ENCODE measurements around the gene MON1A. TPM values are rescaled to one million over a fixed set of nuclear protein-coding genes. Genes with fewer than 3 reads are reported as not detected.

Gene MON1A
- total RNA-seq, 1 donor from 2014 or later, result 7.1 TPM

DNA sequence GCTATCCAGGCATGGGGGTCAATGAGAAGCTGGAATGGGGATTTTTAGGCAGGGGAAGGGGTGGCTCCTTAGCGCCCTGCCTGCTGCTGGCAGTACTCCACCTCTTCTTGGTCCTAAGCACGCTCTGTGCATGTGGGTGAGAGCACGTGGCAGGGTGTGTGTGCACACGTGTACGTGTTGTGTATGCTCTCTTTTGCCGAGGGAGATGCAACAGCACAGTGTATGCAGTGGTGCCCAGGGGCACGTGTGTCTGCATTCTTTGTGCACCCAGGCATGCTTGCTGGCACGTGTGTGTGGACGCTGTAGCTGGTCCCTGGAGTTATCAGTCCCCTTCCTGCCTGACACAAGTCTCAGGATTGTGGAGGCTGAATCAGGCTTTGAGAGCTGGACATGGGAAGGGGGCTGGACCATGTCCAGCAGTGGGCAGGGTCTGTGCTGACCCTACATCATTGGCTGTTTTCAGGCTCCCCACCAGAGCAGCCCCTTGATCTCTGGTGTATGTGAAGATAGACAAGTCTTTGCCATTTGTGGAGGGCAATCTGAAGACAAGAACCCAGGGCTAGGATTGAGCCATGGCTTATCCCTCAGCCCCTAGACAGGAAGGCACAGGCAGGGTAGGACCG lies 58.0 kb downstream of the MON1A start:
- ATAC-seq (ENCODE audit: low read depth) (no peak), DNase-seq (no peak)
- Mint-ChIP-seq H3K9me3 (no peaks in the 10 kb centered on the region), H3K4me1 (peaks cover 4% of the 10 kb centered on the region), H3K27me3 (peaks cover 25% of the 10 kb centered on the region), H3K36me3 (ENCODE audit: low read depth) (no peaks in the 10 kb centered on the region), H3K27ac (no peak overlapping the region), H3K4me3 (no peak overlapping the region)
- ChIA-PET CTCF (no interaction called here), POLR2A (no interaction called here)
- intact Hi-C loops (cut with micrococcal nuclease), result no loop called here
- TF ChIP-seq, protein P1, sequence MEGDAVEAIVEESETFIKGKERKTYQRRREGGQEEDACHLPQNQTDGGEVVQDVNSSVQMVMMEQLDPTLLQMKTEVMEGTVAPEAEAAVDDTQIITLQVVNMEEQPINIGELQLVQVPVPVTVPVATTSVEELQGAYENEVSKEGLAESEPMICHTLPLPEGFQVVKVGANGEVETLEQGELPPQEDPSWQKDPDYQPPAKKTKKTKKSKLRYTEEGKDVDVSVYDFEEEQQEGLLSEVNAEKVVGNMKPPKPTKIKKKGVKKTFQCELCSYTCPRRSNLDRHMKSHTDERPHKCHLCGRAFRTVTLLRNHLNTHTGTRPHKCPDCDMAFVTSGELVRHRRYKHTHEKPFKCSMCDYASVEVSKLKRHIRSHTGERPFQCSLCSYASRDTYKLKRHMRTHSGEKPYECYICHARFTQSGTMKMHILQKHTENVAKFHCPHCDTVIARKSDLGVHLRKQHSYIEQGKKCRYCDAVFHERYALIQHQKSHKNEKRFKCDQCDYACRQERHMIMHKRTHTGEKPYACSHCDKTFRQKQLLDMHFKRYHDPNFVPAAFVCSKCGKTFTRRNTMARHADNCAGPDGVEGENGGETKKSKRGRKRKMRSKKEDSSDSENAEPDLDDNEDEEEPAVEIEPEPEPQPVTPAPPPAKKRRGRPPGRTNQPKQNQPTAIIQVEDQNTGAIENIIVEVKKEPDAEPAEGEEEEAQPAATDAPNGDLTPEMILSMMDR (IDR thresholded peaks at IDR 0.05), result no peak

DNA sequence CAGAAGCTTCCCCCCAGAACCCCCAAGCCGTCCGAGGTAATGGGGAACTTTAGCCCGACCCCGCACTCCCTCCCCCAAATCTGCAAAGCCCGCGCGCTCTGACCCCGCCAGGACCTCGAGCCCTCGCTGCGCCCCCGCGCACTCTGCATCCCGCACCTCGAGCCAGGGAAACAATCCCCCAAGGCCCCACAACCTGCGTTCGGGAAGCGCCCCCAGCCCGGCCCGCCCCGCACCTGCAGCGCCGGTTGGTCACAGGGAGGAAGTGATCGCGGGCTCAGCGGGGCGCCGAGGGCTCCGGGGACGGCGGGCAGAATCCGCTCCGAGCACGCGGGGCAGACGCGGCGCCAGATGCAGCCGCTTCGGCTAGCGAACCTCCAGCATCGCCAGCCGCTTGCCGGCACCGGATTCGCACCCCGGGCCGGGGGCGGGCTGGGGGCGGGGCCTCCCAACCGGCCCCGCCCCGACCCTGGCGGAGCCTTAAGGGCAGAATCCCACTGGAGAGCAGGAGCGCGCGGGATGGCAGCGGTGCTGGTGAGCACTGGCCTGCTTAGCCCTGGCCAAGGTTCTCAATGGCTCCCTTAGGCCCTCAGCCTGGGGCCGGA lies 60.0 kb downstream of the MON1A start, which contains the start of gene CAMKV:
Gene CAMKV, minus strand, starts transcription at position 382 of the 602 bp plus-strand sequence. CDS start 7,518 bp downstream, outside the sequence.
- intact Hi-C loops (cut with micrococcal nuclease), result no loop called here
- ChIA-PET POLR2A (no interaction called here), CTCF (interaction anchor here (0.6 kb wide), 1 partner anchor 37 kb away, joined by 4 read pairs; no protein-coding TSS in a partner anchor)
- H3K27ac Mint-ChIP-seq, result no peak within 1 kb of the TSS
- peaks cover 29% of the 10 kb centered on the region for H3K27me3 Mint-ChIP-seq
- peak within 1 kb of the TSS; percentile 52 for H3K4me3 Mint-ChIP-seq
- peak; percentile 22 for DNase-seq
- ATAC-seq (ENCODE audit: low read depth), result peak; percentile 64
- TF ChIP-seq, protein P1 (IDR thresholded peaks at IDR 0.05), result no peak
- no peaks in the 10 kb centered on the region for H3K9me3 Mint-ChIP-seq
- H3K4me1 Mint-ChIP-seq, result peaks cover 4% of the 10 kb centered on the region
- no peaks in the 10 kb centered on the region for H3K36me3 Mint-ChIP-seq (ENCODE audit: low read depth)

DNA sequence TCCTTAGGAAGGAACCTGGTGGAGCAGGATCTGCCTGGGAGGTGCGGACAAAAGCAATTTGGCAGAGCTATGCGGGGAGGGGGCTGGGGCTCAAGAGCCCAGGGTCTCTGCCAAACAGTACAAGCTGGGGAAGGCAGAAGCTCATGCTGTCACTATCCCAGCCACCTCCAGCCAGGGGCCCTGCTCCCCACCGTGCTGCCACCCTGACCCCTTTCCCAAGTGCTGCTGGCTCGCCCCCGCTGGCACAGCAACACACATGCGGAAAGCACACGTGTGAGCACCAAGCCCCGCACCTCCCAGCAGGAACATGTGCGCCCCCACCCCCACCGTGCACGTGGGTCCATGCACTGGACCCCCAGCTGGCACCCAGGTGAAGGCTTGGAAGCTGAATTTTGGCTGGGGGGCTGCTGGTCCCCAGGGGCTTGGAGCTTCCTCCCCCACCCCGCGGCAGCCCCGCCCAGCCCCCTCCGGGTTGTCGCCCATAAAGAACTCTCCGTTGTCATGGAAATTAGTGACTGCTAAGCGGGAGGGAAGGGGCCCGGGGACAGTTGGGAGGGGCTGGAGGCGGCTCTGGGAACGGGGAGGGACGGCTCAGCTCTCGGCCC lies 60.6 kb downstream of the MON1A start:
- H3K27ac Mint-ChIP-seq, result no peak overlapping the region
- H3K9me3 Mint-ChIP-seq, result no peaks in the 10 kb centered on the region
- H3K4me3 Mint-ChIP-seq, result peak overlapping the region; percentile 52
- peaks cover 31% of the 10 kb centered on the region for H3K27me3 Mint-ChIP-seq
- H3K4me1 Mint-ChIP-seq, result peaks cover 4% of the 10 kb centered on the region
- no peaks in the 10 kb centered on the region for H3K36me3 Mint-ChIP-seq (ENCODE audit: low read depth)
- DNase-seq (no peak), ATAC-seq (ENCODE audit: low read depth) (no peak)
- intact Hi-C loops (cut with micrococcal nuclease), result no loop called here
- ChIA-PET CTCF (interaction anchor here (0.6 kb wide), 1 partner anchor 38 kb away, joined by 4 read pairs; no protein-coding TSS in a partner anchor), POLR2A (interaction anchor here (1.0 kb wide), 1 partner anchor 314 kb away, joined by 3 read pairs; the partner anchor contains the start of gene BSN)
- TF ChIP-seq, protein P1 (IDR thresholded peaks at IDR 0.05), result no peak

DNA sequence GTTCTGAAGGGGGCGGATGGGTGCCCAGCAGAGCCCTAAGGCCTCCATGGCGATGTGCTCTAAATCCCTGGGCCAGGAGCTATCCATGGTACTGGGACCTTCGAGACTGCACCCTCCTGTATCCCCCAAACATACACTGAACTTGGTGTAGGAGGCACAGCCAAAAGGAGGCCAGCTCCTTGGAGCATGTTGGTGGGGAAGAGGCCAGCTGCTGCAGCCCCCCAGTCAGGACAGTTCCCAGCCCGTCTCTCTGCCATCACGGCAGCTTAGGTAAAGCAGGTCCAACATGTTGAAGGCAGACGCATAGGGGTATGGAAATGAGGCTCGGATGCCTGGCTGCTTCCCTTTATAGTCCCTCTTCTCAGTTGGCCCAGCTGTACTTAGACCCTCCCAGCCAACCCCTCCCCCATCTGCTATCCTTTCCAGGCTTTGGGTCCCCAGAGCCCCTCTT lies 61.7 kb downstream of the MON1A start:
- Mint-ChIP-seq H3K9me3 (no peaks in the 10 kb centered on the region), H3K27me3 (peaks cover 38% of the 10 kb centered on the region), H3K36me3 (ENCODE audit: low read depth) (no peaks in the 10 kb centered on the region), H3K4me3 (no peak overlapping the region), H3K27ac (no peak overlapping the region), H3K4me1 (peaks cover 2% of the 10 kb centered on the region)
- TF ChIP-seq, protein P1 (IDR thresholded peaks at IDR 0.05), result no peak
- no peak for ATAC-seq (ENCODE audit: low read depth)
- no peak for DNase-seq
- intact Hi-C loops (cut with micrococcal nuclease), result no loop called here
- POLR2A ChIA-PET, result interaction anchor here (0.6 to 1.0 kb wide), 2 partner anchors 32 to 313 kb away, joined by 3 to 5 read pairs; partner anchors contain the start of gene BSN
- CTCF ChIA-PET, result no interaction called here

DNA sequence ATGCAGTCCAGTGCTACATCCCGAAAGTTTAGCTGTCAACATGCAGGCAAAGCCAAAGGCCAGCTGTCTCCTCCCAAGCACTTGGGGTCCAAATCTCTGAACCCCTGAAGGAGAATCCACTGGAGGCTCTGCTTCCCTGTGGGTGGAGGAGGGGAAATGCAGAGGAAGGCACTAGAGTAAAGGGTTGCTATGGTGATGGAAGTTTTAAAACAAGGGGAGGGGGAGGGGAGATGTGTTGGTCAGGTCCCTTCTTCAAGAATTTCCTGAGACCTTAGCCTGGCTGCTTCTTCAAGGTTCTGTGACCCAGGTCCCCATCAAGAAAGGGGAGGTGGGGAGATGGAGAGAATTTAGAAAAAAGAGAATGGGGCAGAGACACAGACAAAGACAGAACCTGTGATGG lies 62.2 kb downstream of the MON1A start:
- ATAC-seq (ENCODE audit: low read depth), result no peak
- intact Hi-C loops (cut with micrococcal nuclease), result no loop called here
- TF ChIP-seq, protein P1 (IDR thresholded peaks at IDR 0.05), result no peak
- Mint-ChIP-seq H3K4me3 (no peak overlapping the region), H3K27me3 (peaks cover 40% of the 10 kb centered on the region), H3K27ac (no peak overlapping the region), H3K9me3 (no peaks in the 10 kb centered on the region), H3K4me1 (no peaks in the 10 kb centered on the region), H3K36me3 (ENCODE audit: low read depth) (no peaks in the 10 kb centered on the region)
- ChIA-PET CTCF (no interaction called here), POLR2A (no interaction called here)
- DNase-seq, result no peak

Data from activated B cell treated with CpG ODN at 0.5 μM for 24 hours (primary cell).